ENCODE measurements around the gene ASIP.
"Not testable (repeated sequence)": the region's sequence is repeated elsewhere in the genome, so short reads cannot be mapped to it uniquely, and the experiment has no call there.

ASIP gene, protein sequence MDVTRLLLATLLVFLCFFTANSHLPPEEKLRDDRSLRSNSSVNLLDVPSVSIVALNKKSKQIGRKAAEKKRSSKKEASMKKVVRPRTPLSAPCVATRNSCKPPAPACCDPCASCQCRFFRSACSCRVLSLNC

GRCh38 chr20:34240693-34241615, at the start of gene ASIP:
Gene ASIP (plus strand): TSS chr20:34241423. CDS start chr20:34260375, 18,952 bp downstream.
- DNase-seq (ENCODE audit: low read depth) = no peak

GRCh38 chr20:34193051-34193450, 48.2 kb upstream of the ASIP start:
- DNase-seq (ENCODE audit: low read depth) = no peak

GRCh38 chr20:34199183-34199582, 42.0 kb upstream of the ASIP start:
- no peak for DNase-seq (ENCODE audit: low read depth)

DNA sequence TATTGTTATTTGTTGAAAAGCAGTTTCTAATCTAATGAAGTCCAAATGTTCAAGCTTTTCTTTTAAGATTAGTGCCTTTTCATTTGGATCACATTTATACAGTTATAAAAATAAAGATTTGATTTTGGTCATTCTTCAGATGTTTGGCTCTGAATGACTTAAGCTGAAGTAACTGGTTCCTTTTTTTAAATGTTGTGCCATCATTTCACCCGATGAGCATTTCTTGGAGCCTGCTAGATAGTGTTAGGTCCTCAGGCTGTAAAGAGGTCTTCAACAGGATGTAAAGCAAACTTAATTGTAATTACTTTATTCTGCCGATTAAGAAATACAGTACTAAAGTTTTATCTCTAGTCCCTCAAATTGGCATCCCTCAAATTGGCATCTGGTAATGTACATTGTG, 41.2 kb upstream of the ASIP start:
- no peak for DNase-seq (ENCODE audit: low read depth)

- no peak for DNase-seq (ENCODE audit: low read depth)
These were observed 39.7 kb upstream of the ASIP start for GRCh38 chr20:34201531-34201930.

- not testable (repeated sequence) for DNase-seq (ENCODE audit: low read depth)
These were observed 35.9 kb upstream of the ASIP start for GRCh38 chr20:34205172-34205880.

- DNase-seq (ENCODE audit: low read depth) = no peak
These were observed 32.1 kb upstream of the ASIP start for GRCh38 chr20:34209111-34209510.

DNA sequence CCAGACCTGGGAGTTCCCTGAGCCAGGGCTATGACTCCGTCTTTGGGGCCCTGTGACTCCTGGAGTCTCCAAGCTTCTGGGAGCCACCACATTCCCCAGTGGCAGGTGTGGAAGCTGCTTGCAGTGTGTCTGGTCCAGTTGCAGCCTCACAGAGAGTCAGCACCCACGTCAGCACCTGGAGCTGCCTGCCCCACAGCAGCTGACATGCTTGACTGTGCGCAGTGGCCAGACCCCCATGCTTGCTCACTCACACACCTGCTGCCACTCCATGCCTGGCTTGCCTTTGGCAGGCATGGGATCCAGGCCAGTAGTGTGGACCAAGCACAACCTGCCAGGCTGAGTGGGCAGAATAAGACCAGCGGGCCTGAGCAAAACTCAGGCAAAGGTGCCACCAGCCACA, 31.0 kb upstream of the ASIP start:
- DNase-seq (ENCODE audit: low read depth) = no peak

- no peak for DNase-seq (ENCODE audit: low read depth)
These were observed 29.6 kb upstream of the ASIP start for GRCh38 chr20:34211591-34211990.

GRCh38 chr20:34213213-34213612, 28.0 kb upstream of the ASIP start:
- DNase-seq (ENCODE audit: low read depth) = no peak

- DNase-seq (ENCODE audit: low read depth) = peak; percentile 28
These were observed 25.4 kb upstream of the ASIP start for GRCh38 chr20:34215711-34216381.

DNA sequence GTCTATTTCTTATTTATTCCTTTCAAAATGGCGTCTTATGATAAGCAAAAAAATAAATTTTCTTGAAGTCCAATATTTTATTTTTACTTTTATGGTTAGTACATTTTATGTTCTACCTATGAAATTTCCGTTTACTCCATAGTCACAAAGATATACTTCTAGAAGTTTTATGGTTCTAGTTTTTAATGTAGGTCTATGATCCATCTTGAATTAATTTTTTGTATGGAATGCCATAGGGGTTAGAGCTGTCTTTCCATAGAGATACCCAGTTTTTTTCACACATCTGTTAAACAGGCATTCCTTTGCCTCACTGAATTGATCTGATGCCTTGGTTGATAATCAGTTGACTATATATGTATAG, 24.9 kb upstream of the ASIP start:
- no peak for DNase-seq (ENCODE audit: low read depth)

DNA sequence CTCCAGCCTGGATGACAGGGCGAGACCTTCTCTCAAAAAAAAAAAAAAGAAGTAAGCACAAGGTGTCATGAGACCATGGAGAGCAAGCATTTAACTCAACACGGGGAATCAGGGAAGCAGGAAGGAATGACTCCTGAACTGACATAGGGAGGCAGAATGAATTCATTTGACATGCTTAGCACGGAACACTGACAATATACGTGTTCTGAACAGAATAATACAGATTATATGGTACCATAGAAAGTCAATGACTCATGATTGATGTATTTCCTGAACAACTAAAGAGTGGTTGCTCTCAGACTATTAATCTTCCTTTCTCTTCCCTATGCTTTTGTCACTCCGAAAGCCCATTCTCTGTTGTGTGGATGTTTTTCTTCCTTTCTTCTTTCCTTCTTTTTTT, 20.7 kb upstream of the ASIP start:
- no peak for DNase-seq (ENCODE audit: low read depth)

GRCh38 chr20:34222208-34222607, 19.0 kb upstream of the ASIP start:
- no peak for DNase-seq (ENCODE audit: low read depth)

DNA sequence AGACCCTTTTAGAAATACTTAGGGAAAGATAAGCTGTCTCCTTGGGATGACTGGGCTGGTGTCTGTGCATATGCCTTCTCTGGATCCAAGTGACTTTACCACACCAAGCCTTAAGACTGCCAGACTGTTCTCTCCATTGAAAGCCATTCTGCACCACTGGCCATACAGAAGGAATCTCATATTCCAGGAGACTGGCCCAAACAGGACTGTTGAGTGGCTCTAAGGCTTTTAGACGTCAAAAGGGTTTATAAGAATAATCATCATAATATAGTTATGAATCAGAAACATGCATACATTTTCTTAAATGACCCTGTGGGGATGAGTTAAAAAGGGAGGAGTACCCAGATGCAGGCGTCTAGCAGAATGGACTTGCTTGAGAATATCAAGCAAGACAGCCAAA, 17.0 kb upstream of the ASIP start:
- DNase-seq (ENCODE audit: low read depth) = not testable (repeated sequence)

GRCh38 chr20:34231634-34232033, 9.6 kb upstream of the ASIP start:
- DNase-seq (ENCODE audit: low read depth) = no peak

DNA sequence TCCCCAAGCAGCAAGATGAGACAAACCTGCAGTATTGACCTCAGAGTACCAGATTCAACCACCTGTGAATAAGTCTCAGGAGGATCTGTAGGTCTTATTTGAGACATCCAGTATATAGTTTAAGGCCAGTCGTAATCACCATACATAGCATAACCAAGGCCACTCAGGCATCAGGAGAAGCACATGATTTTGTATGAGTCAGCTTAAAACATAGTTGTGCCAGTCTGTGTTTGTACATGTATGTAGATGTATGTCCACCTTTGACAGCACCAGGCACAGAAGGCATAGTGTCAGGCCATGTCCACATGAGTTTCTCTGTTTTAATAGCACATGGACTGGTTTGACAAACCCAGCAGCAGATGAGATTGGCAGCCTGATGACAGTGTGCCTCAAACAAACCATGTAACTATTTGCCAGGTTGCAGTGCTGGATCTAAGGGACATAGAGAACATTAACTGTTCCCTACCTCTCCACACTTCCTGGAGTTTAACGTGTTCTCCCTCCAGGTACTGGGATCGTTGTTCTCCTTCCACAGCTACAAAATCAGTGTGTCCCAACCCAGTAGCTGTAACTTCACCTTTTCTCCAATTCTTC, 8.6 kb upstream of the ASIP start:
- DNase-seq (ENCODE audit: low read depth) = no peak

DNA sequence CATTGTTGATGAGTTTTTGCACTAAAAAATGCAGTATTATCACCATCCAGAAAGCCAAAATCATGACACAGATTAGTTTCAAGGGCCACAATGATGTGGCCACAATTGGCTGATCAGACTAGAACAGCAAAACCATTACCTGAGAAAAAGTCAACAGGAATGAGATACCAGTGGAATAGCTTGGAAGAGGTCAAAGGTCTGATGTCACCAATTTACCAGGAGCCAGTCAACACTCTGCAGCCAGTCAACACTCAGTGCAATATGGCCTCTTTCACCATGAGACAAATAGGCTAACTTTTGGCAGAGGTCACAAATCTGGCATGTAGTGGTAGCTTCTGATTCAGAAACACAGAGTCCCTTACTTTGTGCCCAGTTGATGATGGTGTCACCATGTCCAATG, 7.5 kb upstream of the ASIP start:
- no peak for DNase-seq (ENCODE audit: low read depth)

- DNase-seq (ENCODE audit: low read depth) = no peak
These were observed 5.3 kb upstream of the ASIP start for GRCh38 chr20:34235875-34236274.

DNA sequence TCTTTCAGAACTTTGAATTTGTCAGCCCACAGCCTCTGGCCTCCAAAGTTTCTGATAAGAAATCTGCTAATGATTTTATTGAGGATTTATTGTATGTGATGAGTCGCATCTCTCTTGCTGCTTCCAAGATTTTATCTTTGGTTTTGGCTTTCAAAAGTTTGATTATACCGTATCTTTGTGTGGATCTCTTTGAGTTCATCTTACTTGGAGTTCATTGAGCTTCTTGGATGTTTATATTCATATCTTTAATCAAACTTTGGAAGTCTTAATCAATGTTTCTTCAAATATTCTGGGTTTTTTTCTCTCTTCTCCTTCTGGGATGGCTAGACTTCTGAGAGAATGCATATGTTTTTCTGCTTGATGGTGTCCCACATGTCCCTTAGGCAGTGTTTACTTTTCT, 3.3 kb upstream of the ASIP start:
- DNase-seq (ENCODE audit: low read depth) = no peak

- no peak for DNase-seq (ENCODE audit: low read depth)
These were observed 1.1 kb upstream of the ASIP start for GRCh38 chr20:34240121-34240520.

- DNase-seq (ENCODE audit: low read depth) = not testable (repeated sequence)
These were observed 792 bp downstream of the ASIP start for GRCh38 chr20:34242015-34242414.
